Brain pericyte (primary cell): ENCODE data around the gene CWH43.
"Not testable (repeated sequence)": the region's sequence is repeated elsewhere in the genome, so short reads cannot be mapped to it uniquely, and the experiment has no call there.

Experiments
- DNase-seq: peaks from one replicate; pipeline ENCODE4 v3.0.0-alpha.2; 2012; ENCODE audit warnings: low read depth, low spot score

CWH43 gene

GRCh38 chr4:49097071-49097470 lies 111.0 kb downstream of the CWH43 start:
- DNase-seq: not testable (repeated sequence)

- DNase-seq: not testable (repeated sequence)
Observed at GRCh38 chr4:49097505-49097904, 111.4 kb downstream of the CWH43 start.

DNA sequence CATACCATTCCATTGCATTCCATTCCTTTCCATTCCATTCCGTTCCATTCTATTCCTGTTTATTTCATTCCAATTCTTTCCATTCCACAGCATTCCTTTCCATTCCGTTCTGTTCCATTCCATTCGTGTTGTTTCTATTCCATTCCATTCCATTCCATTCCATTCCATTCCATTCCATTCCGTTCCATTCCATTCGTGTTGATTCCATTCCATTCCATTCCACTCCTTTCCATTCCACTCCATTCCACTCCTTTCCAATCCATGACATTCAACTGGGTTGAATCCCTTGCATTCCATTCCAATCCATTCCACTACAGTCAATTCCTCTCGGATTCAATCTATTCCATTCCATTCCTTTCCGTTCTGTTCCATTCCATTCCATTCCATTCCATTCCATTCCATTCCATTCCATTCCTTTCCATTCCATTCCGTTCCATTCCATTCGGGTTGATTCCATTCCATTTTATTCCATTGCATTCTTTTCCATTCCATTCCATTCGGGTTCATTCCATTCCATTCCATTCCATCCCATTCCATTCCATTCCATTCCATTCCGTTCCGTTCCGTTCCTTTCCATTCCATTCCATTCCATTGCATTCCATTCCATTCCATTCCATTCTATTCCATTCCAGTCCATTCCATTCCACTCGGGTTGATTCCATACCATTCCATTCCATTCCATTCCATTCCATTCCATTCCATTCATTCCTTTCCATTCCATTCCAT lies 112.1 kb downstream of the CWH43 start:
- not testable (repeated sequence) for DNase-seq

GRCh38 chr4:49099831-49100444 lies 113.9 kb downstream of the CWH43 start:
- not testable (repeated sequence) for DNase-seq

DNA sequence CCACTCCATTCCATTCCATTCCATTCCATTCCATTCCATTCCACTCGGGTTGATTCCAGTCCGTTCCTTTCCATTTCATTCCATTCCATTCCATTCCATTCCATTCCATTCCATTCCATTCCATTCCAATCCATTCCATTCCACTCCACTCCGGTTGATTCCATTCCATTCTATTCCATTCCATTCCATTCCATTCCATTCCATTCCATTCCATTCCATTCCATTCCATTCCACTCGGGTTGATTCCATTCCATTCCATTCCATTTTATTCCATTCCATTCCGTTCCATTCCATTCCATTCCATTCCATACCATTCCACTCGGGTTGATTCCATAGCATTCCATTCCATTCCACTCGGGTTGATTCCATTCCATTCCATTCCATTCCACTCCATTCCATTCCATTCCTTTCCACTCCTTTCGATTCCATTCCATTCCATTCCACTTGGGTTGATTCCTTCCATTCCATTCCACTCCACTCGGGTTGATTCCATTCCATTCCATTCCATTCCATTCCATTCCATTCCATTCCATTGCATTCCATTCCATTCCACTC lies 116.3 kb downstream of the CWH43 start:
- DNase-seq: not testable (repeated sequence)

DNA sequence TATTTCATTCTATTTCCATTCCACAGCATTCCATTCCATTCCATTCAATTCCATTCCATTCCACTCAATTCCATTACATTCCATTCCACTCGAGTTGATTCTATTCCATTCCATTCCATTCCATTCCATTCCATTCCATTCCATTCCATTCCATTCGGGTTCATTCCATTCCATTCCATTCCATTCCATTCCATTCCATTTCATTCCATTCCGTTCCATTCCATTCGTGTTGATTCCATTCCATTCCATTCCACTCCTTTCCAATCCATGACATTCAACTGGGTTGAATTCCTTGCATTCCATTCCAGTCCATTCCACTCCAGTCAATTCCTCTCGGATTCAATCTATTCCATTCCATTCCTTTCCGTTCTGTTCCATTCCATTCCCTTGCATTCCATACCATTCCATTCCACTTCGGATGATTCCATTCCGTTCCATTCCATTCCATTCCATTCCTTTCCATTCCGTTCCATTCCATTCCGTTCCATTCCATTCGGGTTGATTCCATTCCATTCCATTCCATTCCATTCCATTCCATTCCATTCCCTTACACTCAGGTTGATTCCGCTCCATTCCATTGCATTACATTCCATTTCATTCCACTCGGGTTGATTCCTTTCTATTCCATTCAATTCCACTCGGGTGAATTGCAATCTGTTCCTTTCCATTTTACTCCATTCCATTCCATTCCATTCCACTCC lies 117.5 kb downstream of the CWH43 start:
- not testable (repeated sequence) for DNase-seq

GRCh38 chr4:49104231-49104930 lies 118.3 kb downstream of the CWH43 start:
- DNase-seq: not testable (repeated sequence)

- not testable (repeated sequence) for DNase-seq
Observed at GRCh38 chr4:49105248-49105904, 119.3 kb downstream of the CWH43 start.

GRCh38 chr4:49107262-49107661 lies 121.2 kb downstream of the CWH43 start:
- DNase-seq: not testable (repeated sequence)

DNA sequence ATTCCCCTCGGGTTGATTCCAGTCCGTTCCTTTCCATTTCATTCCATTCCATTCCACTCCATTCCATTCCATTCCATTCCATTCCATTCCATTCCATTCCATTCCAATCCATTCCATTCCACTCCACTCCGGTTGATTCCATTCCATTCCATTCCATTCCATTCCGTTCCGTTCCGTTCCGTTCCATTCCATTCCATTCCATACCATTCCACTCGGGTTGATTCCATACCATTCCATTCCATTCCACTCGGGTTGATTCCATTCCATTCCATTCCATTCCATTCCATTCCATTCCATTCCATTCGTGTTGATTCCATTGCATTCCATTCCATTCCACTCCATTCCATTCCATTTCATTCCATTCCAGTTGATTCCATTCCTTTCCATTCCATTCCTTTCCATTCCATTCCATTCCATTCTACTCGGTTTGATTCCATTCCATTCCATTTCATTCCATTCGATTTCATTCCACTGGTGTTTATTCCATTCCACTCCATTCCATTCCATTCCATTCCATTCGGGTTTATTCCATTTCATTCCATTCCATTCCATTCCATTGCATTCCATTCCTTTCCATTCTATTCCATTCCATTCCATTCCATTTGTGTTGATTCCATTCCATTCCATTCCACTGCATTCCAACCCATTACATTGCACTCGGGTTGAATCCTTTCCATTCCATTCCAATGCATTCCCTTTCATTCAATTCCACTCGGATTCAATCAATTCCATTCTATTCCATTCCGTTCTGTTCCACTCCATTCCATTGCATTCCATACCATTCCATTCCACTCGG lies 122.3 kb downstream of the CWH43 start:
- not testable (repeated sequence) for DNase-seq

- not testable (repeated sequence) for DNase-seq
Observed at GRCh38 chr4:49109567-49110166, 123.6 kb downstream of the CWH43 start.

GRCh38 chr4:49110579-49110978 lies 124.5 kb downstream of the CWH43 start:
- DNase-seq: not testable (repeated sequence)
